HG03565 (cell line): ENCODE measurements around the gene TVP23A.
"Not testable (repeated sequence)": the region's sequence is repeated elsewhere in the genome, so short reads cannot be mapped to it uniquely, and the experiment has no call there.

Experiments used
- ATAC-seq: cut with Tn5 transposase; IDR thresholded peaks from one replicate; pipeline ENCODE4 v1.9.1; 2021; ENCODE audit warnings: mild to moderate bottlenecking, moderate library complexity; ENCODE audit not compliant: unreplicated experiment

The TVP23A gene

DNA sequence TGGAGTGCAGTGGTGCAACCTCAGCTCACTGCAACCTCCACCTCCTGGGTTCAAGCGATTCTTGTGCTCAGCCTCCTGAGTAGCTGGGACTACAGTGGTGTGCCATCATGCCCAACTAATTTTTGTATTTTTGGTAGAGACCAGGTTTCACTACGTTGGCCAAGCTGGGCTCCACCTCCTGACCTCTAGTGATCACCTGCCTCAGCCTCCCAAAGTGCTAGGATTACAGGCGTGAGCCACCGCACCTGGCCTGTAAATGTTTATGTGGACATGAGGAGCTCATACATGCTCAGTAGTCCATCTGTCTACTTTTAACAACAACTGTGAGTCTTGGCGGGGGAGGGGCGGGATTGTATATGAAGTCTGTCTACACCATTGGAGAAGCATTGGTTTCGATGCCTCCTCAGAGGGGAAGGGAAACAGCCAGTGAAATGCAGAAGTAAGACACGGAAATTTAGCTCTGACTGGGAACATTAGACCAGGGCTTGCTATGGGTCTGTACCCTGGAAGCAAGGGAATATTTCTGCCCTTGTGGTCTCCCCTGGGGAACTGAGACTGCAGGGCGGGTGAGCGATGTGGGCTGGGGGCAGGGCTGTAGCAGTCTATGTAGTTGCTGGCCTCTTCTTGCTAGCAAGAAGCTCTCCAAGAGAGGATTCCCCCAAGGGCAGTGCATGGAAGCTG is 65.6 kb downstream of the TVP23A start:
- peak; percentile 40 for ATAC-seq

DNA sequence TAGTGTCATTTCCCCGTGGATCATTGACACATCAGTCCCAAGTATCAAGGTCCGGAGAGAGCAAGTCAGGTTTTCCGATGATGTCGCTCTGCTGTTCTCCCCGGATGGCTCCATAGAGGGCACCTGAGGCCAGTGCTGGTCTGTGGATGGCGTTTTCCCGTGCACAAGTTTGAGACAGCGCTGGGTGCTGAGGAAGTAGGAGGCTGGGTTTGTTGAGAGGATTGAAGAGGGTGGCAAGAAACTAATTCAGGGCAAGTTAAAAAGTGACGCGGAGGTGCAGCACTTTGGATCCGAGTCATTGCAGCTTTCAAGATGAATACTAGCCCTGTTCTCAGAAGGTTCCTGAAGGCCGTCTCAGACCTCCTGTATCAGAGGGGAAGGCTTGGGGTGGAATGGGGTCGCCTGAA is 67.3 kb downstream of the TVP23A start:
- ATAC-seq, result no peak

DNA sequence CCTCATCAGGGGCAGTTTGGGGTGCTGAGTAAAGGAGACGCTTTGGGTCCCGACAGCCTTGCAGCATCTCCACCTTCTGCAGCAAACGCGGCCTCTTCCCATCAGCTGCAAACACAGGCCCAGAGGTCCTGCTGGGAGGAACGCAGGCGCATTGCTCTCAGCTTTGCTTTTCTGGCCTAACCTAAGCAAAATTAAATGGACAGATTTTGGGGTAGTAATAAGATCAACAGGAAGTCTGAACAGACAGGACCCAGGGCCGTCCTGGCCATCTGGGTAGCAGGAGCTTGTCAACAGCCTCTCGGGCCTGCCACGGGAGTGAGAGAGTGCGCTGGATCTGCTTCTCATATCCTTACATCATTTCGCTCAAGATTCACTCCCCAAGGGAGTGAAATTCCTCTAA is 67.8 kb downstream of the TVP23A start:
- no peak for ATAC-seq

DNA sequence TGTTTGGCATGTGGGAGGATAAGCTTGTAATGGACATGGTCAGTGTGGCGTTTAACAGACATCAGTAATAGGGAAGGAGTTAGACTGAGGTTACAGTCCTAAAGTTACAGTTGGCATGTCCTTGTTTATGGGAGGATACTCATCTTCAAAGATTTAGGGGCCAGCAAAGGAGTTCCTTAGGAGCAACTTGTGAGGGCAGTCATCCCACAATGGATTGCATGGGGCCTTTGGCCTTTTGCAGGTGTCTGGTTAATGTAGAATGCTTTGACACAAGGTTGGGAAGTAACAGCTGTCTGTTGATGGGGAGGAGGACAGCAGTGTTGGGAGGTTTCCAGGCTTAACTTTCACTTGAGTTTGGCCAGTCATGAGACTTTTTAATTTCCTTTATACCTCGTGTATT is 72.8 kb downstream of the TVP23A start:
- ATAC-seq, result no peak

DNA sequence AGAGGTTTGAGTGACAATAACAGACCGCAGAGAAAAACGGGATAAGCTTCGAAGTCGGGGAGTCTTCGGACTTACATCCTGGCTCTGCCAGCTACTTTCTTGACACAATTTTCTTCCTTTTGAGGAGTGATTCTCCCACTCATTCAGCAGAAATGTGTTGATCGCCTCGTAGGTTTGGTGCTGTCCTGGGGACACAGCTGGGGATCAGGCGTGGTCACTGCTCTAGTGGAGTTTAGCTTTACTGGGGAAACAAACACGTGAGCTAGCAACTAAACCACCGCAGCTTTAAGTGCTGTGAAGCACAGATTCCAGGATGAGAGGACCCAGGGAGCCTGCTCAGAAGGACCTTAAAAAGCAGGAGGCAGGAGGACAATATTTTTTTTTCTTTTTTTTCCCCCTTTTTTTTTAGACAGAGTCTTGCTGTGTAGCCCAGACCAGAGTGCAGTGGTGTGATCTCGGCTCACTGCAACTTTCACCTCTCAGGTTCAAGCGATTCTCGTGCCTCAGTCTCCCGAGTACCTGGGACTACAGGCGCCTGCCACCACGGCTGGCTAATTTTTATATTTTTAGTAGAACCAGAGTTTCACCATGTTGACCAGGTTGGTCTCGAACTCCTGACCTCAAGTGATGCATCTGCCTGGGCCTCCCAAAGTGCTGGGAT is 74.1 kb downstream of the TVP23A start:
- ATAC-seq, result no peak

DNA sequence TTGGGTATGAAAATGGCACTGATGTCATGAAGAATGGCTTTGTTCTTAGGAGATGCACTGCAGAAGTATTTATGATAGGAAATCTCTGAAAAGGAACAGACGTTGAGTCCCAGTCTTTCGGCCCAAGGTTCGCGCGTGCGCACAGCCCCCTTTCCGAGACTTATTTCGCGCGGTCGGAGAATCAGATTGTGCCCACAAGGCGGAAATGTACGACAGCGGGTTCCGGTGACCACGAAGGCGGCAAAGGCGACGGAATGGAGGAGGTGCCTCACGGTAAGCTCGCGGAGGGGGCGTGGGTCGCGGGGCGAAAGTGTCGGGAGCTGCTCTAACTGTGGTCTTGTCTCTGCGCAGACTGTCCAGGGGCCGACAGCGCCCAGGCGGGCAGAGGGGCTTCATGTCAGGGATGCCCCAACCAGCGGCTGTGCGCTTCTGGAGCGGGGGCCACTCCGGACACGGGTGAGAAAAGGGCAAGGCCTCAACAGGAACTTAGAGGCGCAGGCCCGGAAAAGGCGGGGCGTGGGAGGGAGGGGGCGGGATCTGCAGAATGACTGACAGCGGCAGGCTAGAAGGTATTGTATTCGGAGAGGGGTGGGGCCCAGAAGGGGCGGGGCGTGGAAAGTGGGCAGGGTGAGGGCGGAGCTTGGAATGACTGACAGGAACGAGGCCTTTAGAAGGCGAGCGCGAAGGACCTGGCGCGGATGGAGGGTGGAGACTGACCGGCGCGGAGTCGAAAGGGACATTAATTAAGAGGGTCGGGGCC is 74.8 kb downstream of the TVP23A start, which contains the start of gene NUBP1:
NUBP1 (plus strand) TSS at position 233 of the 760 bp plus-strand sequence; CDS start at position 255, 22 bp downstream.
- peak; percentile 68 for ATAC-seq

DNA sequence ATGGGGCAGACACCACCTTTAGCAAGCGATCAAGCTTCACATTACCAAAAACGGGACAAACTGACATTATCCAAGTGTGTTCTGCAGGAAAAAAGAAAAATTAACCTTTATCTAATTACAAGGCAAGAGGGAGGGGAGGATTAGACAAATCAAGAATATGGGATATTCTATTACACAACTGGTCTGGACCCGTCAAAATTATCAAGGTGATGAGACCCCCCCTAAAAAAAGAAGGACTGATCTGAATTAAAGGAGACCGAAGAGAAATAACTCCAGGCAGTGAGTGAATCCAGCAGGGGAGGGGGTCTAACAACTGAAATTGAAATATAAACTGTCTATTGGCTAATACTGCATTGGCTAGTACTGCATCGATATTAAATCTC is 75.4 kb downstream of the TVP23A start:
- no peak for ATAC-seq

DNA sequence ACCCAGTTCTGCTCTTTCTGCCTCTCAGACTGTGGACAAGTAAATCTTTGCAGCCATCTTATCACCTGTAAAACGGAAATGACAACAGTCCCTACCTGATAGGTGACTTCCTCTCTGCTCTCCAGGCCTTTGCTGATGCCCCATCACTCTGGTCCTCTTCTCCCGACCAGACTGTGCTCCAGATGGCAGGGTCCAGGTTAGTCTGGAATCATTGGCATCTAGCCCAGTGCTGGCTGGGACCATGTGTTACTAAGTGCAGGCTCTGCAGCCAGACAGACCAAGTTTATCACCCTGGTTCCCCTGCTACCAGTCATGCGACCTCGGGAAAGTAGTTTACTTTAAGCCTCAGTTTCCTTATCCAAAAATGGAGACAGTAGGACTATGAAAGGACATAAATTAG is 76.8 kb downstream of the TVP23A start:
- ATAC-seq, result no peak

DNA sequence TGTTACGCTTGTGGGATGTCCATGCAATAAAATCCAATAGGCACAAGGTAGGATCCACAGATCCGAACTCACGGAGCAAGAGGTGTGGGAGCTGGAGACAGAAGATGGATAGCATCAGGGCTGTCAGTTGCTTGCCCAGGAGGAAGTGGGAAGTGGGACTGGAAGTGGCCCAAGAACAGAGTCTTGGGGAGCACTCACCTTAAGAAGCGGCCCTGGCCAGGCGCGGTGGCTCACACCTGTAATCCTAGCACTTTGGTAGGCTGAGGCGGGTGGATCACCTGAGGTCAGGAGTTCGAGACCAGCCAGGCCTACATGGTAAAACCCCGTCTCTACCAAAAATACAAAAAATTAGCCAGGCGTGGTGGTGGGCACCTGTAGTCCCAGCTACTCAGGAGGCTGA is 77.3 kb downstream of the TVP23A start:
- not testable (repeated sequence) for ATAC-seq

DNA sequence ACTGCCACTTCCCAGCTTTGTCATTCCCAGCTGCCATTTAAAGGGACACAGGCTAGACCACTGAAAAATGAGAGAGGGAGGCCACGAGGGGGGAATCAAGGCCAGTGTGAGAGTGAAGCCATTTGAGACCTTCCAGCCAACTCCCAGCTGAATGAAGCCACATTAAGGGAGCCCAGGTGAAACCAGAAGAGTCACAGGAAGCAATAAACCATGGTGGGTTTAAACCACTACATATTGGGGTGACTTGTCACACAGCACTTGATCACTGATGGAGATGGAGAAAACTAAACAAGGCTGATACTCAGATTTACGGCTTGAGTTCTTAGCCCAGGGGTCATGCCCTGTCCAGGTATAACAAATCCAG is 77.8 kb downstream of the TVP23A start:
- no peak for ATAC-seq

DNA sequence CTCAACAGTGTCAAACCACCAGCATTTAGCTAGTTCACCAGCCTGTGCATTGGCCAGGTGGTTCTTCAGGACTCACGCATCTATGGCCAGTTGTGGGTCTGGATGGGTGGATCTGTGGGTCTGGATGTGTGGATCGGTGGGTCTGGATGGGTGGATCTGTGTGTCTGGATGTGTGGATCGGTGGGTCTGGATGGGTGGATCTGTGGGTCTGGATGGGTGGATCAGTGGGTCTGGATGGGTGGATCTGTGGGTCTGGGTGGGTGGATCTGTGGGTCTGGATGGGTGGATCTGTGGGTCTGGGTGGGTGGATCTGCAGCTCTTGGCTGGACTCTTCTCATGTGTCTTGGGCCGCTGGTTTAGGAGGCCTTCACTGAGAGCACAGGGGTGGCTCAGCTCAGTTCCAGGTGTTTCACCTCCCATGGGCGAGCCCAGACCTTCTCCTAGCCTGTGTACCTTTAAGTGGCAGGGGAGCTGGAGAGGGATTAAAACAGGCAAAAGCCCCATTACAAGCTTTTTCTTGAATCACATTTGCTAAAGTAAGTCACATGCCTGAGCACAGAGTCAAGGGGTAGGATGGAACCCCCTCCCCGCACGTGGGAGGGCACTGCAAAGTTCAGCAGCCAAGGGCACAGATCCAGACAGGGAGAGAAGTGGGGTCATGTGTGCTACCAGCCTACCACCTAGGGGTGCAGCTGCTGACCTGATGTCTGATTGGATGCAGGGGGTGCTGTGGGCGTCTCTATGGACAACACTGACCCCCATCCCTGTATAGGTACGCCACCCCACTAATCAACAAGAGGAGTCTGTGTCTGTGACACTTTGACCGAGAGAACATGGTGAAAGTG is 78.4 kb downstream of the TVP23A start:
- no peak for ATAC-seq

DNA sequence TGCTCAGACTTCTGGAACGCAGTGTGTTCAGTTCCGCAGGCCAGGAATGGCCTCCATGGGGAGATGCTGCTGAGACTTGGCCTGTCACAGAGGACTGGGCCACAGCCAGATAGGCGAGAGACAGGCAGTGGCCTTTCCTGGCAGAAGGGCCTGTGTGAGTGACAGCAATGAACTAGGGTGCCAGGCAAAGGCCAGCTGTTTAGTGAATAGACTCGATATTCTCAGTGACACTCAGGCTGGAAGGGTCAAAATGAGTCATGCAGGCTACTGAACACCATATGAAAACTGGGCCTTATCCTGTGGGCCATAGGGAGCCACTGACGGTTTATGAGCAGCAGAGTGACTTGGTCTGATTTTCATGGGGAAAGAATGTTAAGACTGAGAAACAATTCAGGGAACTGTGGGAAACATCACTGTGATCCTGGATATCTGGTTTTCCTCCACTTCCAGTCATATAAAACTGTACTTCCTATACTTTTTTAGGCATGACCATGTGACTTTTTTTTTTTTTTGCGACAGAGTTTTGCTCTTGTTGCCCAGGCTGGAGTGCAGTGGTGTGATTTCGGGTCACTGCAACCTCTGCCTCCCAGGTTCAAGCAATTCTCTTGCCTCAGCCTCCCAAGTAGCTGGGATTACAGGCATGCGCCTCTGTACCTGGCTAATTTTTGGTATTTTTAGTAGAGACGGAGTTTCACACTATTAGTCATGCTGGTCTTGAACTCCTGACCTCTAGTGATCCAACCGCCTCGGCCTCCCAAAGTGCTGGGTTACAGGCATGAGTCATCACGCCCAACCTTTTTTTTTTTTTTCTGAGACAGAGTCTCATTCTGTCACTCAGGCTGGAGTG is 80.1 kb downstream of the TVP23A start:
- peak; percentile 62 for ATAC-seq

DNA sequence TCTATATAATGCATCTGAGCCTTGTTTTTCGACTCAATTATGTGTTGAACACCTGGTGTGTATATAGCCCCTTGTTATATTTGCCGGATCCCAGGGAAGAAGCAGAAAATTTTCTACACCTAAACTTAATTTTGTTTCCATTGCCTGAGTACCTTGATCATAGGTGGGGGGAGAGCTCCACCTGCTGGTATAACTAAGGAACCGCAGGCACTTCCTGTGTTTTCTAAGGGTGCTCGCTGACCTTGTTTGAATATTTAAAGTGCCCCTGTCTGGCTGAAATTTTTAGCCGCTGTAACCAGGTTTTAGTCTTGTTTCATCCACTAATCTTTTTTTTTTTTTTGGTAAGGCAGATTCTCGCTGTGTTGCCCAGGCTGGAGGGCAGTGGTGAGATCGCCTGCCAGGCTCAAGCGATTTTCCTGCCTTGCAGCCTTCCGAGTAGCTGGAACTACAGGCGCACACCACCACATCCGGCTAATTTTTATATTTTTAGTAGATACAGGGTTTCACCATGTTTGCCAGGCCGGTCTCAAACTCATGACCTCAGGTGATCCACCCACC is 81.4 kb downstream of the TVP23A start:
- ATAC-seq, result no peak

DNA sequence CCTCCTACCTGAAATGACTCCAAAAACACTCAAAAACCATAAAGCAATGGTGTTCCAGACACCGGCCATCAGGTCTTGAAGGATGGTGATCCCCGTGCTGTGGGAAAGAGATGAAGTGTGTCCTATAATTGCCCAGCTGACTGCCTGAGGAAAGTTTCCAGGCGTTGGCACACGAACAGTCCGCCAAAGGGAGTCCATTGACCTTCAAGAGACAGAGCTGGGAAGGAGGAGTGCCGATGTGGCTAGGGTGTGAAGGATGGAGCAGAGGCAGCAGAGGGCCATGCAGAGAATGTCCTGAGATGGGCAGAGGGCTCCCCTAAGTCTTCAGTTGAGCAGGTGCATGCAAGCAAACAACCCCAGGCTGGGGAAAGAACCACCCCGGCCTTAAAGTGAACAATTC is 86.8 kb downstream of the TVP23A start:
- no peak for ATAC-seq

DNA sequence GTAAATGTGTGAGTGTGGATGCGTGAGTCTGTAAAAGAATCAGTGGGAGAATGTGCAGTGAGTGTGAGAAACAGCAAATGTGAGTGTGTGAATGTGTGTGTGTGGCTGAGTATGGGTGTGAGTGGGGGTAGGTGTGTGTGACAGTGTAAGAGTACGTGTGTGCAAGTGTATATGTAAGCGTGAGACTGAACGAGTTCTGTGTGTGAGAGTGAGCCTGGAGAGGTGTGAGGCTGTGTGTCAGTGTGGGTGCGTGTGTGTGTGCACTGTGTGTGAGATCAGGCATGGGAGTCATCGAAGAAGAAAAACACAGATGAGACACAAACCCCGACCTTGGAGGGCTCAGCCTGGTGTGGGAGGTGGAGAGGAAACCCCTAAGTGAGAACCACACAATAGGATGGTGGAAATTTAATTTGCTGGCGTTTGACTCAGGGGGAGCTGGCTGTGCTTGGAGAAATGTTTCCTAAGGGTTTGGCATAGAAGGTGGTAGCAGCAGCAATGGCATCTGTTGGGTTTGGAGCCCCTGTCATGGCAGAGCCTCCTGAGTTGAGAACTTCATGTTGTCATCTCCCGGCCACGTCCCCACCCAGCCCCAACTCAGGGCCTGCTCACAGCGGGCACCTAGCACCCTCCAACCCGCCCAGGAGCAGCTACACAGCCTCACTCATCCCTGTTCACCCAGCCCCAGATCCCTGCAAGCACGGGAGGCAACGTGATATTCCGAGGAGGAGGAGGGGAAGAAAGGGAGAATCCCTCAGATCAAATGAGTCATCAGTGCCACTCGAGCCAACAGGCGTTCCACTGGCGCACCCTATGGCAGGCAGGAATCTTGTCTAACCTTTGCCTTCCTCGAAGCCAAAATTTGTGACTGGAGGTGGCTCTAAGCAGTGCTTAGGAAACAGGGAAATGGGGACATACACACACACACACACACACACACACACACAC is 89.2 kb downstream of the TVP23A start:
- ATAC-seq, result no peak

DNA sequence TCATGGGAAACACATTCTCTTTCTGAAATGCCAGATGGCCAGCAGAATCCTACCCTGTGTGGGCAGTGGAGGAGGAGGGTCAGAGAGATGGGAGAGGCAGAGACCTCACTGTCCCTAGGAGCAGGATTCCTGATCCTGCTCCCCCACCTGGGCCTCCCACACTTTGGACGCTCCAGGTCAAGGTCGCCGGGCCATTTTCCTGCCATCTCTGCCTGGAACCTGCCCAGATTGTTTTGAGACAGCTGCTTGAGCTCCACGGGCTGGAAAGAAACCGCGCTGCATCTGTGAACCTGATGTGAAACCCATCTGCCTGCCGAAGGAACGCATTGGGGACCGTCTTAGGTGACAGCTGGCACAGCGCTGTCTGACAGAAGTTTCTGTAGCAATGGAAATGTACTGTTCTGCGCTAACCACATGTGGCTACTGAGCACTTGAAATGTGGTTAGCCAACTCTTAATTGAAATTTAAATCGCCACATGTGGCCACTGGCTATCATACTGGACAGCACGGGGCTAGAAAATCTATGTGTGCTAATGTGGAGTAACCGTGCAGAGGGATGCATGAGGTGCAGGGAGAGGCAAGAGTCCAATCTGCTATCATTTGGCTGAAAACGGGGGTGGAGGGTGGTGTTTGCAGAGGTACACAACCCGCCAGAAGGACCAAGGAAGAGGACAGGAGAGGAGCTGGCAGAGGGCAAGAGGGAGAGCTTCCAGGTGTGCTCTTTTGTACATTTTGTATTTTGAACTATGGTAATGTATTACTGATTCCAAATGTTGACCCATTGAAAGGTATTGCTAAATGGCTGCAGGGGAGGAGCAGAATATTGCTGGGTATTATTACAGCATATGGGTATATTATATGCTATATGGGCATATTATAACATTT is 90.3 kb downstream of the TVP23A start:
- no peak for ATAC-seq
